Spleen (tissue), 7 donors: ENCODE data around the gene SCN2A.

Source experiments
- CTCF ChIP-seq, 11 experiments: fragments of 200-600 bp in 7 of 11; fragments of 450-650 bp in 4 of 11; sonication (generic) in 4 of 11; IDR thresholded peaks in 8 of 11; conservative IDR thresholded peaks in 3 of 11; 1 replicate in 7 of 11; 2 replicates in 4 of 11; pipeline versions ENCODE4 v1.4.0 to v1.8.0; 2016 to 2021; ENCODE audit warnings: antibody characterized with exemption in 11 of 11, inconsistent platforms in 4 of 11, mild to moderate bottlenecking in 1 of 11
- POLR2AphosphoS5 ChIP-seq, 3 donors: sonication (generic); formaldehyde crosslinking; IDR thresholded peaks; one replicate each; pipeline ENCODE4 v1.5.1; 2017; ENCODE audit warnings: antibody characterized with exemption in 3 of 3
- donor health status: DM: no; HTN: no; CAD: no; lungs with moderate emphysema.
- donor health status: DM: no; HTN: no; CAD: no.
- donor health status: DM: no; HTN: no; CAD: no.

GRCh38 chr2:165406173-165406572 lies 167.0 kb downstream of the SCN2A start:
- no peak for TF ChIP-seq POLR2AphosphoS5 (IDR thresholded peaks at IDR 0.05)
- no peak for TF ChIP-seq CTCF (IDR thresholded peaks at IDR 0.05 in 8 of 11, conservative IDR thresholded peaks at IDR 0.05 in 3 of 11)
